Skeletal muscle satellite cell (primary cell): Measurements from ENCODE around the gene TRIM5.
A peak's percentile ranks its signal among the peaks of the same experiment; 100 is the strongest.
"Not testable (repeated sequence)": the region's sequence is repeated elsewhere in the genome, so short reads cannot be mapped to it uniquely, and the experiment has no call there.

ENCODE experiments used
- H3K27me3 ChIP-seq: 2 replicates; pipeline ENCODE4 v1.7.0; 2013; ENCODE audit warnings: low read length; ENCODE audit not compliant: control insufficient read depth, insufficient read depth
- H3K36me3 ChIP-seq: 2 replicates; pipeline ENCODE4 v1.7.0; 2013; ENCODE audit warnings: mild to moderate bottlenecking, control low read depth, low read length; ENCODE audit not compliant: insufficient read depth
- H3K4me1 ChIP-seq: 2 replicates; pipeline ENCODE4 v1.7.0; 2013; ENCODE audit warnings: low read length; ENCODE audit not compliant: control insufficient read depth, insufficient read depth
- H3K4me2 ChIP-seq: 2 replicates; pipeline ENCODE4 v1.7.0; 2013; ENCODE audit warnings: mild to moderate bottlenecking, low read length
- H3K4me3 ChIP-seq: 2 replicates; pipeline ENCODE4 v1.7.0; 2013; ENCODE audit warnings: low read length
- H3K9ac ChIP-seq: 2 replicates; pipeline ENCODE4 v1.7.0; 2013; ENCODE audit warnings: mild to moderate bottlenecking, low read depth, low read length, moderate library complexity
- H3K9me3 ChIP-seq: replicated peaks from 2 replicates; pipeline ENCODE4 v1.7.0; 2013; ENCODE audit warnings: mild to moderate bottlenecking, control low read depth, low read length

The TRIM5 gene

DNA sequence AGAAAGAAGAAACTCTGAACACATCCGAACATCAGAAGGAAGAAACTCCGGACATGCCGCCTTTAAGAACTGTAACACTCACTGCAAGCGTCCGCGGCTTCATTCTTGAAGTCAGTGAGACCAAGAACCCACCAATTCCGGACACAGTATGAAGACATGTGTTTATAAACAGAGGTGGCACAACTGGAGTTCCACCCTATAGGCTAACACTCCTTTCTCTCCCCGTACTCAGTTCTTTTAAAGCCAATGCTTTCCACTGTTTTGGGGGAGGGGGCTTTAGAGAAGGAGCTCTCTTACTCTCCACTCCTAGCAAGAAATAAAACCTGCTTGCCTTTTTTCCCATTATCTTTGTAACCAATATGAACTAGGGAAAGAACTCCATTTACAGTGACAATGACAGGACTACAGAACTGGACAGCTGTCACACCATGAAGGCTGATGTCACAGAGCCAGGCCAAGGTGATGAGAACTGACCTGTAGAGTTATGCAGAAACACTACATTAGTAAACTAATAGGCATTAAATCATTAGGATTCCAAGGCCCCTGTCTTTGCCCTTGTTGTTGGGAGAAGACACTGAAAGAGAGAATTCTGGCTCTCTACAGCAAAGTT is 733 bp downstream of the TRIM5 start:
- Histone ChIP-seq H3K4me2 (peak overlapping the region; percentile 96), H3K9me3 (no peaks in the 10 kb centered on the region), H3K4me1 (peaks cover 8% of the 10 kb centered on the region), H3K4me3 (peak overlapping the region; percentile 73), H3K27me3 (no peaks in the 10 kb centered on the region), H3K36me3 (peaks cover 9% of the 10 kb centered on the region), H3K9ac (peak overlapping the region; percentile 87)

DNA sequence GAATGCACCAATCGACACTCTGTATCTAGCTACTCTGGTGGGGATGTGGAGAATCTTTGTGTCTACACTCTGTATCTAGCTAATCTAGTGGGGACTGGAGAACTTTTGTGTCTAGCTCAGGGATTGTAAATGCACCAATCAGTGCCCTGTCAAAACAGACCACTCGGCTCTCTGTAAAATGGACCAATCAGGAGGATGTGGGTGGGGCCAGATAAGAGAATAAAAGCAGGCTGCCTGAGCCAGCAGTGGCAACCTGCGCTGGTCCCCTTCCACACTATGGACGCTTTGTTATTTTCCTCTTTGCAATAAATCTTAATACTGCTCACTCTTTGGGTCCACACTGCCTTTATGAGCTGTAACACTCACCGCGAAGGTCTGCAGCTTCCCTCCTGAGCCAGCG is 1.3 kb downstream of the TRIM5 start:
- H3K4me1 ChIP-seq, H3K9ac ChIP-seq, H3K27me3 ChIP-seq, H3K4me3 ChIP-seq, H3K9me3 ChIP-seq: not testable (repeated sequence)
- Histone ChIP-seq H3K4me2 (peak overlapping the region; percentile 96), H3K36me3 (peaks cover 14% of the 10 kb centered on the region)

DNA sequence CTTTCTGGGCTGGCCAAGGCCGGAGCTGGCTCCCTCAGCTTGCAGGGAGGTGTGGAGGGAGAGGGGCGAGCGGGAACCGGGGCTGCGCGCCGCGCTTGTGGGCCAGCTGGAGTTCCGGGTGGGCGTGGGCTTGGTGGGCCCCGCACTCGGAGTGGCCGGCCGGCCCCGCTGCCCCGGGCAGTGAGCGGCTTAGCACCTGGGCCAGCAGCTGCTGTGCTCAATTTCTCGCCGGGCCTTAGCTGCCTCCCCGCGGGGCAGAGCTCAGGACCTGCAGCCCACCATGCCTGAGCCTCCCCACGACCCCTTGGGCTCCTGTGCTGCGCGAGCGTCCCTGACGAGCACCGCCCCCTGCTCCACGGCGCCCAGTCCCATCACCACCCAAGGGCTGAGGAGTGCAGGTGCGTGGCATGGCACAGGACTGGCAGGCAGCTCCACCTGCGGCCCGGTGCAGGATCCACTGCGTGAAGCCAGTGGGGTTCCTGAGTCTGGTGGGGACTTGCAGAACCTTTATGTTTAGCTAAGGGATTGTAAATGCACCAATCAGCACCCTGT is 1.9 kb downstream of the TRIM5 start:
- not testable (repeated sequence) for H3K27me3 ChIP-seq, H3K4me2 ChIP-seq, H3K4me3 ChIP-seq, H3K9me3 ChIP-seq, H3K4me1 ChIP-seq, H3K9ac ChIP-seq
- H3K36me3 ChIP-seq, result peaks cover 20% of the 10 kb centered on the region

DNA sequence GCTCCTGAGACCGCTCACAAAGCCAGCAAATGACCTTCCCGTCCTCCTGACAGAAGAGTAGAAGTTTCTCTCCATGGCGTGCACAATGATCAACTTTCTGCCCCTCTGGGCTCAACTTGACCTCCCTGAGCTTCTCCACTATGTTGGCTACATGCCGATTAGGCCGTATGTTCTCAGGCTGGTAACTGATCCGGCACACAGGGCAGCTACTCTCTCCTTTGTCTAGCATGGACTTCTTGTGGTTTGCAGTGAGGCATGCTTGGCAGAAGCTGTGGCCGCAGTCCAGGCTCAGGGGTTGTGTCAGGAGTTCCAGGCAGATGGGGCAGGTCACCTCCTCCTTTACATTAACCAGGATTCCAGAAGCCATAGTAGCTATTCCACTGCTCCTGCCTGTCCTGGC is 5.1 kb downstream of the TRIM5 start:
- no peak overlapping the region for H3K4me2 ChIP-seq

DNA sequence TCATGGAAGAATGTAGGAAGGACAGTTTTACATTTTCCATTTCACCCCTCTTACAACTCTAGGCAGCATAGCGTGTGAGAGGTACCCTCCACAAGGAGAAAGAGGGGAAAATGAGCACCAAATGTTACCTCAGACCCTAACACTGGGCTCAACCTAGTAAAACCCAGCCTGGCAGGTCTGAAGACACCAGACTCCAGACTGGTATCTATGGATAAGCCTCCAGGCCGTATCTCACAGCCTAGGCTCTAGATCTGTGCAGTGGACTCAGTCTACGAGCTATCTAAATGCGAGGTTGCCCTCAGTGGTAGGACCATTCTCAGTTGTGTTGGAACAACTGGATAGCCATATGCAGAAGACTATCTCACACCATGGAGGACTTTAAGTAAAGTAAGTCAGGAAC is 10.5 kb downstream of the TRIM5 start:
- H3K27me3 ChIP-seq, result no peaks in the 10 kb centered on the region
- peaks cover 29% of the 10 kb centered on the region for H3K36me3 ChIP-seq
- no peak overlapping the region for H3K4me2 ChIP-seq
- no peaks in the 10 kb centered on the region for H3K4me1 ChIP-seq
- no peak overlapping the region for H3K9ac ChIP-seq
- H3K4me3 ChIP-seq, result no peak overlapping the region
- no peaks in the 10 kb centered on the region for H3K9me3 ChIP-seq

More for the DNA sequence above, 5.1 kb downstream of the TRIM5 start:
- Histone ChIP-seq H3K36me3 (peaks cover 25% of the 10 kb centered on the region), H3K4me3 (no peak overlapping the region), H3K9me3 (no peaks in the 10 kb centered on the region), H3K4me1 (peaks cover 6% of the 10 kb centered on the region), H3K27me3 (no peaks in the 10 kb centered on the region), H3K9ac (no peak overlapping the region)

DNA sequence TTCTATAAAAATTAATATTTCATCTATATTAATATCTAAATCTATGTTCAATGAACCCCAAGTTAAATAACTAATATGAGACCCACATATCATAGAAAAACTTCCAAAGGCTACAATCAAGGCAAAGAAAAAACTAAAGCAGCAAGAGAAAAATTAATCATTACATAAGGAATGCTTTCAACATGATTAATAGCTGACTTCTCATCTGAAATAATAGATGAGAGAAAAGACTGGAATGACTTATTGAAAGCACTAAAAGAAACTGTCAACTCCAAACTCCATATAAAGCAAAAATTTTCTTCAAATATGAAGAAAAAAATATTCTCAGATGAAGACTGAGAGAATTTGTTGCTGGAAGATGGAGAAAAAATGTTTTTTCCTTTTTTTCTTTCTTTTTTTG is 13.0 kb downstream of the TRIM5 start:
- Histone ChIP-seq H3K27me3 (no peaks in the 10 kb centered on the region), H3K9ac (no peak overlapping the region), H3K4me2 (no peak overlapping the region), H3K9me3 (no peaks in the 10 kb centered on the region), H3K4me3 (no peak overlapping the region), H3K4me1 (no peaks in the 10 kb centered on the region), H3K36me3 (peaks cover 22% of the 10 kb centered on the region)

DNA sequence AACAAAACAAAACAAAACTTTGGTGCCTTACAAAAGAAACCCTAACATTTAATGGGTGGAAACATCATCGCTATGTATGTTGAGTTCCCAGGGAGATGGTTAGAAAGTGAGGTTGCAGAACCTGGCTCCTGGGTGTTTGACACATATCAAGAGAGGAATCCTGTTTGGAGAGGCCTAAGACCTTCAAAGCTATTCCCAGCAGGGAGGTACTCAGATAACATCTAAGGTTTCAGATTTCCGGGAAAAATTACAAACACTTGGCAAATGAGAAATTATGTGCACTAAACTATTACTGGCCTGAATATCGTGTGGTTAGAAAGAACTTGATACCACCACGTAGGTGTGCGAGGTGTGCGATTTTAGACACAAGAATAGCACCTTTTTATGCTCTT is 18.5 kb downstream of the TRIM5 start:
- Histone ChIP-seq H3K4me2 (no peak overlapping the region), H3K4me3 (no peak overlapping the region)

DNA sequence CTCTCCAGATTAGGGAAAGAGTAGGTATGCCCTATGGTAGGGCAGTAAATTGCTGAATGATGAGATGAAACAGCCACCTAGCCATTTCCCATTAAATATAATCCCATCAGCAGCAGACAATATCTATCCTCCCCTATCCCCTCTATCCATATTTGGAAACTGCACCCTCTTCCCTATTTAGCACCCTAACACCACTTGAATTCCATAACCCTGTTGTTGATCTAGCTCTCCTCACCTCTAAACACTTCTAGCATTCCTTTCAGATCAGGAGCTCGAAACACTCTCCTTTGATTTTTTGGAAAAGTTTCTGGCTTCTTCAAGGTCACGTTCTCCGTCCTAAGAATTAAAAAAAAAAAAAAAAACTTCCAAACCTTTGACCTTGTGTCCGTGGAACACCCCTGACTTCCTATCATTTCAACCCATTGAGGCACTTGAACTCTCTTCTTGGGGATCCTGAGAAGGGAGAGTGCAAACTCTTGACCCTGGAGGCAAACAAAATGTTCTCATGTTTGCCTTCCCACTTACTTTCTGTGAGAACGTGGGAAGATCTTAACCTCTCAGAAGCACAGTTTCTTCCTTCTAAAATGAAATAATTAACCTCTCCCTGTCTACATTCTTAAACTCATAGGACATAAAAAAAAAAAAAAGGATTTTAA is 19.0 kb downstream of the TRIM5 start:
- no peak overlapping the region for H3K4me3 ChIP-seq
- peaks cover 37% of the 10 kb centered on the region for H3K36me3 ChIP-seq
- H3K9me3 ChIP-seq, result no peaks in the 10 kb centered on the region
- no peaks in the 10 kb centered on the region for H3K27me3 ChIP-seq
- H3K4me1 ChIP-seq, result no peaks in the 10 kb centered on the region
- no peak overlapping the region for H3K4me2 ChIP-seq
- H3K9ac ChIP-seq, result no peak overlapping the region

More for the DNA sequence above, 18.5 kb downstream of the TRIM5 start:
- Histone ChIP-seq H3K36me3 (peaks cover 37% of the 10 kb centered on the region), H3K4me1 (no peaks in the 10 kb centered on the region), H3K27me3 (no peaks in the 10 kb centered on the region), H3K9ac (no peak overlapping the region), H3K9me3 (no peaks in the 10 kb centered on the region)

DNA sequence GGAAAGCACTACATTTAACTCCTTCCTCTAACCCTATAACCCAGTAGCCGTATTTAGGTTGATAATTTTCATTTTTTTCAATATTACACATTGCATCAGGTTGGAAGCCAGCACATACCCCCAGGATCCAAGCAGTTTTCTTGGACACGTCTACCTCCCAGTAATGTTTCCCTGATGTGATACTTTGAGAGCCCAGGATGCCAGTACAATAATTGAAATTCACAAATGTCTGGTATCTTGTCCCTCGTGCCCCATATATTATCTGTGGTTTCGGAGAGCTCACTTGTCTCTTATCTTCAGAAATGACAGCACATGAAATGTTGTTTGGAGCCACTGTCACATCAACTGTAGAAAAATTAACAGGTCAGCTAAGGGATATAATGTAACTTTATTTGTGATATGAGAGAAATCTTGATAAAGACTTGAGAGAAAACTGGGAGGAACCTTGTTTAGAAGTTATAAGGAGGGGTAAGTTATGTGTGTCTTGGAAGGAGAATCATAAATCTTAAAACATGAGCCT is 19.8 kb downstream of the TRIM5 start:
- Histone ChIP-seq H3K9me3 (no peaks in the 10 kb centered on the region), H3K36me3 (peaks cover 32% of the 10 kb centered on the region), H3K4me2 (no peak overlapping the region), H3K4me3 (no peak overlapping the region), H3K9ac (no peak overlapping the region), H3K4me1 (no peaks in the 10 kb centered on the region), H3K27me3 (no peaks in the 10 kb centered on the region)

DNA sequence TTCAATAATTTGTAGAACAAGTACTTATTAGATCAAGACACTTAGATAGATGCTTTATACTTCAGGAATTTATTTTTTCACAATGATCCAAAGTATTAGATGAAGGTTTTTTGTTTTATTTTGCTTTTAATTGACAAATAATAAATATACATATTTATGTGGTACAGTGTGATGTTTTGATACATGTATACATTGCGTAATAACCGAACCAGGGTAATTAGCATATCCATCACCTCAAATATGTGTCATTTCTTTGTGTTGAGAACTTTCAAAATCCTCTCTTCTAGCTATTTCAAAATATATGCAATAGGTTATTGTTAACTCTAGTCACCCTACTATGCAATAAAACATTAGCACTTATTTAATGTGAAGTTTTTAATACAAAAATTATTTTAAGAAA is 21.4 kb downstream of the TRIM5 start:
- Histone ChIP-seq H3K9me3 (no peaks in the 10 kb centered on the region), H3K9ac (no peak overlapping the region), H3K4me2 (no peak overlapping the region), H3K4me3 (no peak overlapping the region), H3K36me3 (peaks cover 24% of the 10 kb centered on the region), H3K4me1 (no peaks in the 10 kb centered on the region), H3K27me3 (no peaks in the 10 kb centered on the region)

DNA sequence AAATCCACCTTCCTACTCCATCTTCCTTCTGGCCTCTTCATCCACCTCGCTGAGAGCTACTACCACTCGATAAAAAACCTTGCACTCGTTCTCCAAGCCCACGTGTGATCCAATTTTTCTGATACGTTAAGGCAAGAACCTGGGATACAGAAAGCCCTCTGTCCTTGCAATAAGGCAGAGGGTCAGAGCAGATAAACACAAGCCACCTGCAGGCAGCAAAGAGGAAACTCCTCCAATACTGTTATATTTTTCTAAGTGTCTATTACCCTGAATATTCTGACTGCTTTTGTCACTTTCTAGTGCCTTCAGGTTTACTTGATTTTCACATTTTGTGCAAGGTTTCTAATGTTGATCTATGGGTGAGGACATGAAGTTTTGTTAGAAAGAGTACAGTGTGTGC is 26.6 kb downstream of the TRIM5 start:
- no peak overlapping the region for H3K9ac ChIP-seq
- no peaks in the 10 kb centered on the region for H3K36me3 ChIP-seq
- no peaks in the 10 kb centered on the region for H3K27me3 ChIP-seq
- H3K4me3 ChIP-seq, result no peak overlapping the region
- H3K4me2 ChIP-seq, result no peak overlapping the region
- H3K9me3 ChIP-seq, result no peaks in the 10 kb centered on the region
- H3K4me1 ChIP-seq, result no peaks in the 10 kb centered on the region

DNA sequence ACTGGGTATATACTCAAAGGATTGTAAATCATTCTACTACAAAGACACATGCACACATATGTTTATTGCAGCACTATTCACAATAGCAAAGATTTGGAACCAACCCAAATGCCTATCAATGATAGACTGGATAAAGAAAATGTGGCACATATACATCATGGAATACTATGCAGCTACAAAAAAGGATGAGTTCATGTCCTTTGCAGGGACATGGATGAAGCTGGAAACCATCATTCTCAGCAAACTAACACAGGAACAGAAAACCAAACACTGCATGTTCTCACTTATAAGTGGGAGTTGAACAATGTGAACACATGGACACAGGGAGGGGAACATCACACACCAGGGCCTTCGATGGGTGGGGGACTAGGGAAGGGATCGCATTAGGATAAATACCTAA is 27.9 kb downstream of the TRIM5 start:
- H3K4me1 ChIP-seq, H3K27me3 ChIP-seq, H3K4me3 ChIP-seq, H3K36me3 ChIP-seq, H3K9ac ChIP-seq, H3K9me3 ChIP-seq, H3K4me2 ChIP-seq: not testable (repeated sequence)
